ENCODE results near the gene SLC4A5. TPM values are rescaled to one million over a fixed set of nuclear protein-coding genes. Genes with fewer than 3 reads are reported as not detected.

The SLC4A5 gene
- total RNA-seq, 2 donors from 2014 or later = 0.45 to 2.8 TPM

DNA sequence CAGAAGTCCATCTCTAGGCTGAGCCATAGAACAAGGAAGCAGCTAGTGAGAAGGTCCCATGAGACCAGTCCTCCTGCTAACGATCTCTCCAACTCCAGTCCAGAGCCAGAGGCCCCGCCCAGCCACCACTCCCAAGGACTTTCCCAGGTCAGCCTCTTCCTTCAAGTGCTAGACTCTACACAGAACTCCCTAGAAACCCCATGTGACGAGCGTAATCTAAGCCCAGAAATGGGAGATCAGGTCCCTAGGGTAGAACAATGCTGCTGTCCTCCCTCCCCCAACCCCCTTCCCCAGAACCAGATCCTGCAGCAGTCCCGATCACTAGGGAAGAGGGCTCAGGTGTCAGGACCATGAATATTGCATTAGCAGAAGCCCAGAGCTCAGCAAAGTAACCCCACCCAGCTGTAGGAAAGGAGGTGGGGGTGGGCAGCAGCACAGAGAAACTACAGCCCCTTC is 30.0 kb upstream of the SLC4A5 start:
- no peak overlapping the region for H3K4me3 ChIP-seq
- H3K27ac ChIP-seq = peak overlapping the region; percentile 21
- intact Hi-C loops (cut with DNase I) = no loop called here
- H3K9ac ChIP-seq (ENCODE audit: low read depth in 2 of 2, low read length in 2 of 2) = no peak overlapping the region
- peak; percentile 86 for DNase-seq
- H3K36me3 ChIP-seq = peaks cover 18% of the 10 kb centered on the region
- H3K4me1 ChIP-seq = no peaks in the 10 kb centered on the region
- no peaks in the 10 kb centered on the region for H3K27me3 ChIP-seq
- no peaks in the 10 kb centered on the region for H3K9me3 ChIP-seq
- TF ChIP-seq, protein P1, sequence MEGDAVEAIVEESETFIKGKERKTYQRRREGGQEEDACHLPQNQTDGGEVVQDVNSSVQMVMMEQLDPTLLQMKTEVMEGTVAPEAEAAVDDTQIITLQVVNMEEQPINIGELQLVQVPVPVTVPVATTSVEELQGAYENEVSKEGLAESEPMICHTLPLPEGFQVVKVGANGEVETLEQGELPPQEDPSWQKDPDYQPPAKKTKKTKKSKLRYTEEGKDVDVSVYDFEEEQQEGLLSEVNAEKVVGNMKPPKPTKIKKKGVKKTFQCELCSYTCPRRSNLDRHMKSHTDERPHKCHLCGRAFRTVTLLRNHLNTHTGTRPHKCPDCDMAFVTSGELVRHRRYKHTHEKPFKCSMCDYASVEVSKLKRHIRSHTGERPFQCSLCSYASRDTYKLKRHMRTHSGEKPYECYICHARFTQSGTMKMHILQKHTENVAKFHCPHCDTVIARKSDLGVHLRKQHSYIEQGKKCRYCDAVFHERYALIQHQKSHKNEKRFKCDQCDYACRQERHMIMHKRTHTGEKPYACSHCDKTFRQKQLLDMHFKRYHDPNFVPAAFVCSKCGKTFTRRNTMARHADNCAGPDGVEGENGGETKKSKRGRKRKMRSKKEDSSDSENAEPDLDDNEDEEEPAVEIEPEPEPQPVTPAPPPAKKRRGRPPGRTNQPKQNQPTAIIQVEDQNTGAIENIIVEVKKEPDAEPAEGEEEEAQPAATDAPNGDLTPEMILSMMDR (IDR thresholded peaks at IDR 0.05) = no peak

DNA sequence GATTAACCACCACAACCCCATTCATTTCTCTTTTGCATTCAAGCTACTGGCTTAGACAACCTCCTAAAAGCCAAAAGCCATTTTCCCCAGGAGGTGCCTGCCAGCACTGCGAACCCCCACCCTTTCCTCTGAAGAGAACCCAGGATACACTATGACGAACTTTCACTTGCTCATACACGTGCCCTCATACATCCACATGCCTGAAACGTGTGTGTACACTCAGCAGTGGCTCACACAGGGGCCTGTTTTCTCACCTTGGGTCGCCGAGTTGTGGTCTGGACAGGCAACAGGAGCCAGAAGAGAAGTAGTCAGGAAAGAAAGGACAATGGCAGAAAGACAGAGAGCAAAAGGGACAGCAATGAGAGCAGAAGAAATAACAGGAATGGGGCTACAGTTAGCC is 29.5 kb upstream of the SLC4A5 start:
- Histone ChIP-seq H3K9ac (ENCODE audit: low read depth in 2 of 2, low read length in 2 of 2) (no peak overlapping the region), H3K9me3 (no peaks in the 10 kb centered on the region), H3K4me1 (no peaks in the 10 kb centered on the region), H3K27ac (no peak overlapping the region), H3K27me3 (no peaks in the 10 kb centered on the region), H3K36me3 (peaks cover 23% of the 10 kb centered on the region), H3K4me3 (no peak overlapping the region)
- DNase-seq = no peak
- intact Hi-C loops (cut with DNase I) = no loop called here
- TF ChIP-seq, protein P1 (IDR thresholded peaks at IDR 0.05) = no peak

DNA sequence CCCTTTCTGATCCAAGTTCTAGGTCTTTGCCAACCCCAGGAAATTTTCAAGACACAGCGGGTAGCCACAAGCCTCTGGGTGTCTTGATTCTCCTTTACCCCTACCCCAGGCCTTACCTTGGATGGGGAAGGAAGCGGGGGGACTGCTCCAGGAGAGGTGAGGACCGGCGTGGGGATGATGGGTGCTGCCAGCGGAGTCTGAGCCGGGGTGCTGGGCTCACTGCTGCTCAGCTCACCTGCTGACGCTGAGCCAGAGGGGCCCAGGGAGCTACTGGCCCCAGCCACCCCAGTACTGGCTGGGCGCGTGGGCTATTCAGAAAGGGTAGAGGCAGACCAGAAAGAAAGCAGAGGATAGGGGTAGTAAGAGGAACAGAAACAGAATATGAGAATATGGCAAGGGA is 28.2 kb upstream of the SLC4A5 start:
- Histone ChIP-seq H3K27me3 (no peaks in the 10 kb centered on the region), H3K27ac (no peak overlapping the region), H3K4me3 (no peak overlapping the region), H3K4me1 (no peaks in the 10 kb centered on the region), H3K36me3 (peaks cover 32% of the 10 kb centered on the region), H3K9ac (ENCODE audit: low read depth in 2 of 2, low read length in 2 of 2) (no peak overlapping the region), H3K9me3 (no peaks in the 10 kb centered on the region)
- TF ChIP-seq, protein P1 (IDR thresholded peaks at IDR 0.05) = no peak
- no peak for DNase-seq
- intact Hi-C loops (cut with DNase I) = no loop called here

DNA sequence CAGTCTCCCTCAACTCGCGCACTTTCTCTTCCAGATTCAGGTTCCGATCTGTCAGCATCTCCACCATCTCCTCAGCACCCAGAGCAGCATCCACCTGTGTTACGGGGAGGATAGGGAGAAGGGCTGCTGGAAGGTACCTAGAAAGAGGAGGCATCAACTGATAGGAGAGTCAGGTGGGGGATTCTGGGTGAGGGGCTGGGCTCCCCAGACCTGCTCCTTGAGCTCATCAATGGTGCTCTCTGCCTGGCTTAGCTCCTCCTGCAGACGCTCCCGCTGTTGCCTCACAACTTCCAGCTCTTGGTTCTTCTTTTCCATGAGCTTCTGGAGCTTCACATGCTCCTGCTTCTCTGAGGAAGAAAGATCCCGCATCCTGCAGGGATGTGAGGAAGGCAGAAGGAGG is 26.8 kb upstream of the SLC4A5 start:
- H3K27me3 ChIP-seq = no peaks in the 10 kb centered on the region
- H3K27ac ChIP-seq = no peak overlapping the region
- no peak overlapping the region for H3K9ac ChIP-seq (ENCODE audit: low read depth in 2 of 2, low read length in 2 of 2)
- H3K4me3 ChIP-seq = no peak overlapping the region
- H3K9me3 ChIP-seq = no peaks in the 10 kb centered on the region
- intact Hi-C loops (cut with DNase I) = no loop called here
- TF ChIP-seq, protein P1 (IDR thresholded peaks at IDR 0.05) = no peak
- peaks cover 32% of the 10 kb centered on the region for H3K36me3 ChIP-seq
- DNase-seq = no peak
- no peaks in the 10 kb centered on the region for H3K4me1 ChIP-seq

- Histone ChIP-seq H3K4me1 (no peaks in the 10 kb centered on the region), H3K4me3 (no peak overlapping the region), H3K27ac (no peak overlapping the region), H3K9me3 (no peaks in the 10 kb centered on the region), H3K27me3 (no peaks in the 10 kb centered on the region), H3K36me3 (peaks cover 32% of the 10 kb centered on the region), H3K9ac (ENCODE audit: low read depth in 2 of 2, low read length in 2 of 2) (no peak overlapping the region)
- intact Hi-C loops (cut with DNase I) = no loop called here
- TF ChIP-seq, protein P1 (IDR thresholded peaks at IDR 0.05) = no peak
- no peak for DNase-seq
These were observed 25.3 kb upstream of the SLC4A5 start for GRCh38 chr2:74368499-74368898.

GRCh38 chr2:74367789-74368188 is 24.6 kb upstream of the SLC4A5 start:
- Histone ChIP-seq H3K4me1 (no peaks in the 10 kb centered on the region), H3K27ac (no peak overlapping the region), H3K9ac (ENCODE audit: low read depth in 2 of 2, low read length in 2 of 2) (no peak overlapping the region), H3K36me3 (peaks cover 32% of the 10 kb centered on the region), H3K4me3 (no peak overlapping the region), H3K9me3 (no peaks in the 10 kb centered on the region), H3K27me3 (no peaks in the 10 kb centered on the region)
- intact Hi-C loops (cut with DNase I) = no loop called here
- DNase-seq = no peak
- TF ChIP-seq, protein P1 (IDR thresholded peaks at IDR 0.05) = no peak

All from colonic mucosa (tissue), 4 donors.